Stimulated activated CD4-positive, alpha-beta T cell treated with anti-CD3 and anti-CD28 coated beads, Interleukin-15, amount 100 ng/mL, for 48 hours (primary cell): ENCODE data around the gene PHF20.
"Not testable (repeated sequence)": the region's sequence is repeated elsewhere in the genome, so short reads cannot be mapped to it uniquely, and the experiment has no call there.

Source experiments
- DNase-seq, 2 donors: peaks; one replicate each; pipeline ENCODE4 v3.0.0-alpha.2; 2020; ENCODE audit warnings: low read depth in 2 of 2

Gene PHF20

GRCh38 chr20:35771689-35772562 lies at the start of gene PHF20:
TSS of gene PHF20 (plus strand) at chr20:35772015. CDS start at chr20:35801523, 29,508 bp downstream.
- peak; percentile 99 to 100 for DNase-seq

GRCh38 chr20:35723275-35723639 lies 48.6 kb upstream of the PHF20 start:
- DNase-seq, result not testable (repeated sequence)

- not testable (repeated sequence) for DNase-seq
These were observed 48.0 kb upstream of the PHF20 start for GRCh38 chr20:35723652-35724320.

GRCh38 chr20:35724321-35725230 lies 47.2 kb upstream of the PHF20 start:
- DNase-seq, result no peak

GRCh38 chr20:35726842-35727711 lies 44.7 kb upstream of the PHF20 start:
- DNase-seq, result no peak

GRCh38 chr20:35729283-35729807 lies 42.5 kb upstream of the PHF20 start:
- no peak for DNase-seq

GRCh38 chr20:35729836-35730582 lies 41.8 kb upstream of the PHF20 start:
- DNase-seq, result no peak

- no peak for DNase-seq
These were observed 41.0 kb upstream of the PHF20 start for GRCh38 chr20:35730583-35731468.

- DNase-seq, result no peak
These were observed 40.4 kb upstream of the PHF20 start for GRCh38 chr20:35731469-35731788.

- DNase-seq, result no peak
These were observed 39.8 kb upstream of the PHF20 start for GRCh38 chr20:35731862-35732643.

- DNase-seq, result no peak
These were observed 39.2 kb upstream of the PHF20 start for GRCh38 chr20:35732644-35732982.

- DNase-seq, result no peak
These were observed 37.4 kb upstream of the PHF20 start for GRCh38 chr20:35734374-35734773.

- no peak for DNase-seq
These were observed 36.8 kb upstream of the PHF20 start for GRCh38 chr20:35734777-35735649.

- no peak for DNase-seq
These were observed 35.9 kb upstream of the PHF20 start for GRCh38 chr20:35735826-35736470.

- DNase-seq, result no peak
These were observed 33.9 kb upstream of the PHF20 start for GRCh38 chr20:35737865-35738333.

- no peak for DNase-seq
These were observed 33.2 kb upstream of the PHF20 start for GRCh38 chr20:35738410-35739179.
